ENCODE results near the gene SS18L1.

The SS18L1 gene

DNA sequence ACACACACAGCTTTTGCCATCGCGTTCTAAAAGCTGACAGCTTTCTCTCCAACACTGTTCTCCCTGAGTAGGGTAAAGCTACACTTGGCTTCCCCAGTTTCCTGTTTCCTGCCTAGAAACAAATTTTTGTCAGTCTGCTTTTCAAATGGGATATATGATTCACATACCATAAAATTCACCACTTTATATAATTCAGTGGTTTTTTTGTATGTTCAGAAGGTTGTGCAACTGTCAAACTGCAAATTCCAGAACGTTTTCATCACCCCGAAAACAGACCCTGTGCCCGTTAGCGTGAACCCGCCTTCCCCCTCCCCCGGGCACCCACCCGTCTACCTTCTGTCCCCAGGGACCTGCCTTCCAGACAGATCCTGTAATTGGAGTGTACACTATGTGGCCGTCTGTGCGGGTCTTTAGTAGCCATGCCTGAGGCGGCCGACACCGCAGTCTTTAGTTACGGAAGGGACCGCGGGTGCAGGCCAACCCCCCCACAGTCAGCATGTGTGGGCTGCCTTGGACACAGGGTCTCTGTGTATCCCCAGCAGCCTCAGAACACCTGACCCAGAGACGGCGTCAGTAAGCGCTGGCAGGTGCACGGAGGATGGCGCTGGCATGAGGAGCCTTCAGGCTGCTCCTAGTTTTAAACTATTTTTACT lies 59.9 kb downstream of the SS18L1 start:
- no peak overlapping the region for H2AFZ ChIP-seq (ENCODE audit: low read length)
- no peaks in the 10 kb centered on the region for H4K20me1 ChIP-seq (ENCODE audit: insufficient read depth, low read length, poor library complexity, severe bottlenecking)
- no peaks in the 10 kb centered on the region for H3K9me3 ChIP-seq (ENCODE audit: insufficient read depth, low read depth, low read length)
- peak overlapping the region; percentile 84 for H3K4me2 ChIP-seq (ENCODE audit: low read depth, low read length, poor library complexity, severe bottlenecking)
- no peaks in the 10 kb centered on the region for H3K9me2 ChIP-seq (replicated peaks; ENCODE audit: low read depth, low read length)
- TF ChIP-seq, protein P1, sequence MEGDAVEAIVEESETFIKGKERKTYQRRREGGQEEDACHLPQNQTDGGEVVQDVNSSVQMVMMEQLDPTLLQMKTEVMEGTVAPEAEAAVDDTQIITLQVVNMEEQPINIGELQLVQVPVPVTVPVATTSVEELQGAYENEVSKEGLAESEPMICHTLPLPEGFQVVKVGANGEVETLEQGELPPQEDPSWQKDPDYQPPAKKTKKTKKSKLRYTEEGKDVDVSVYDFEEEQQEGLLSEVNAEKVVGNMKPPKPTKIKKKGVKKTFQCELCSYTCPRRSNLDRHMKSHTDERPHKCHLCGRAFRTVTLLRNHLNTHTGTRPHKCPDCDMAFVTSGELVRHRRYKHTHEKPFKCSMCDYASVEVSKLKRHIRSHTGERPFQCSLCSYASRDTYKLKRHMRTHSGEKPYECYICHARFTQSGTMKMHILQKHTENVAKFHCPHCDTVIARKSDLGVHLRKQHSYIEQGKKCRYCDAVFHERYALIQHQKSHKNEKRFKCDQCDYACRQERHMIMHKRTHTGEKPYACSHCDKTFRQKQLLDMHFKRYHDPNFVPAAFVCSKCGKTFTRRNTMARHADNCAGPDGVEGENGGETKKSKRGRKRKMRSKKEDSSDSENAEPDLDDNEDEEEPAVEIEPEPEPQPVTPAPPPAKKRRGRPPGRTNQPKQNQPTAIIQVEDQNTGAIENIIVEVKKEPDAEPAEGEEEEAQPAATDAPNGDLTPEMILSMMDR (conservative IDR thresholded peaks at IDR 0.05; ENCODE audit: low read length): no peak
- TF ChIP-seq EZH2phosphoT487 (IDR thresholded peaks at IDR 0.05; ENCODE audit: borderline replicate concordance): no peak
- H3K27me3 ChIP-seq (ENCODE audit: insufficient read depth, low read length, poor library complexity, severe bottlenecking): no peaks in the 10 kb centered on the region
- H3F3A ChIP-seq (ENCODE audit: low read depth): peaks cover 20% of the 10 kb centered on the region
- H3K4me1 ChIP-seq (ENCODE audit: insufficient read depth, low read length, poor library complexity, severe bottlenecking): peaks cover 45% of the 10 kb centered on the region
- H3K79me2 ChIP-seq (ENCODE audit: insufficient read depth, low read length): peaks cover 19% of the 10 kb centered on the region; the same call in 1 of the 2 replicates
- peak overlapping the region; percentile 70 for H3K9ac ChIP-seq (ENCODE audit: low read depth, low read length, poor library complexity, severe bottlenecking)
- peaks cover 15% of the 10 kb centered on the region; the same call in 1 of the 2 replicates for H3K36me3 ChIP-seq (ENCODE audit: insufficient read depth, low read length)
- H3K4me3 ChIP-seq (ENCODE audit: low read length, poor library complexity, severe bottlenecking): peak overlapping the region; percentile 56

DNA sequence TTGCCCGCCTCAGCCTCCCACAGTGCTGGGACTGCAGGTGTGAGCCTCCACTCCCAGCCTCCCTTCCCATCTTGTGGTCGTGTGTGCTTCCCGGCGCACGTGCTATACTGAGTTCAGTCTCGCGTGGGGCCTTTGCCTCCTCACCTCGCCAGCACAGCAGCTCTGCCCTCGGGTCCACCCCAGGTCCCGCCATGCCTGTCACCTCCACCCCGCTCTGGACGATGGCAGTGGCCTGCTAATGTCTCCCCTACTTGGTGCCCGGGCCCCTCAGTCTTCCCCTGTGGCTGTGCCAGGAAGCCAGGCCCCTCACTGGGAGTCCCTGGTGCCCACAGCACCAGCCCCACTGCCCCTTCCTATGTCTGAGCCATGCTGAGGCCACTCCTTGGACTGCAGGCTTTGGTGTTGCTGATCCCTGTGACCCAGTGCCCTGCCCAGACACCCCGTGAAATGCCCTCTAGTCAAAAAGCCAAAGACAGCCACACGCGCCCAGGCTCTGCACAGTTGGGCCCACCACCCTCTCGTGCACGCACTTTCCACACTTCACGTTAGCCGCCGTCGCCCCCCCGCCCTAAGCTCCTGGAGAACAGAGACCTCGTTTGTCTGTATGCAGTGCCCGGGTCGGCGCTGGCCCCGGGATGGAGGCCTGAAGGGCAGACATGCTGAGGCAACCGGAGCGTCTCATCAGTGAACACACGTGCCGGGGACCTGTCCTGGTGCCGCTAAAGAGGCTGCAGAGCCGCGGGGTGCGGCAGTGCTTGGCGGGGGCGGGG lies 62.2 kb downstream of the SS18L1 start:
- peaks cover 20% of the 10 kb centered on the region for H3F3A ChIP-seq (ENCODE audit: low read depth)
- no peaks in the 10 kb centered on the region for H3K27me3 ChIP-seq (ENCODE audit: insufficient read depth, low read length, poor library complexity, severe bottlenecking)
- no peaks in the 10 kb centered on the region for H3K9me3 ChIP-seq (ENCODE audit: insufficient read depth, low read depth, low read length)
- no peak overlapping the region for H3K4me3 ChIP-seq (ENCODE audit: low read length, poor library complexity, severe bottlenecking)
- peaks cover 19% of the 10 kb centered on the region; the same call in 1 of the 2 replicates for H3K79me2 ChIP-seq (ENCODE audit: insufficient read depth, low read length)
- H3K9me2 ChIP-seq (replicated peaks; ENCODE audit: low read depth, low read length): no peaks in the 10 kb centered on the region
- H3K4me1 ChIP-seq (ENCODE audit: insufficient read depth, low read length, poor library complexity, severe bottlenecking): peaks cover 43% of the 10 kb centered on the region
- no peak overlapping the region for H3K4me2 ChIP-seq (ENCODE audit: low read depth, low read length, poor library complexity, severe bottlenecking)
- H4K20me1 ChIP-seq (ENCODE audit: insufficient read depth, low read length, poor library complexity, severe bottlenecking): no peaks in the 10 kb centered on the region
- no peak for TF ChIP-seq EZH2phosphoT487 (IDR thresholded peaks at IDR 0.05; ENCODE audit: borderline replicate concordance)
- TF ChIP-seq, protein P1 (conservative IDR thresholded peaks at IDR 0.05; ENCODE audit: low read length): no peak
- no peak overlapping the region for H2AFZ ChIP-seq (ENCODE audit: low read length)
- H3K36me3 ChIP-seq (ENCODE audit: insufficient read depth, low read length): no peaks in the 10 kb centered on the region
- H3K9ac ChIP-seq (ENCODE audit: low read depth, low read length, poor library complexity, severe bottlenecking): no peak overlapping the region

DNA sequence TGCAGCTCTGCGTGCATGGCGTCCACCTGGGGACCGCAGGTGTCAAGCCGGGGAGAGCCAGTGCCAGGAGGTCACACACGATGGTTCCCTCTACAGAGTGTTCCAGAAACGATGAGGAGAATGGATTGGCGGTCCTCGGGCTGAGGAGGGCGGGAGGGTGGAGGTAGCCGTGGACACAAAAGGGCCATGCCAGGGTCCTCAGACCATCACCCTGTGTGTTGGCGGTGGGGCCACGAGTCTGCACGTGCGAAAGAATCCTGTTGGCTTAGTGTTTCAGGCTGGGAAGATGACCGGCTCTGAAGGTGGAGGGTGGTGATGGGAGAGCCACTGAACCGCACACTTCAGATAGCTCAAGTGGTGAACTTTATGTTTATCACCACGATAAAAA lies 62.8 kb downstream of the SS18L1 start:
- H3K27me3 ChIP-seq (ENCODE audit: insufficient read depth, low read length, poor library complexity, severe bottlenecking): no peaks in the 10 kb centered on the region

More for the DNA sequence above, 62.8 kb downstream of the SS18L1 start:
- H3K9me3 ChIP-seq (ENCODE audit: insufficient read depth, low read depth, low read length): no peaks in the 10 kb centered on the region
- H3K36me3 ChIP-seq (ENCODE audit: insufficient read depth, low read length): no peaks in the 10 kb centered on the region
- no peak overlapping the region for H3K4me2 ChIP-seq (ENCODE audit: low read depth, low read length, poor library complexity, severe bottlenecking)
- TF ChIP-seq, protein P1 (conservative IDR thresholded peaks at IDR 0.05; ENCODE audit: low read length): no peak
- TF ChIP-seq EZH2phosphoT487 (IDR thresholded peaks at IDR 0.05; ENCODE audit: borderline replicate concordance): no peak
- H3K9ac ChIP-seq (ENCODE audit: low read depth, low read length, poor library complexity, severe bottlenecking): no peak overlapping the region
- H3K9me2 ChIP-seq (replicated peaks; ENCODE audit: low read depth, low read length): no peaks in the 10 kb centered on the region
- no peak overlapping the region for H2AFZ ChIP-seq (ENCODE audit: low read length)
- H3K4me3 ChIP-seq (ENCODE audit: low read length, poor library complexity, severe bottlenecking): no peak overlapping the region
- H3F3A ChIP-seq (ENCODE audit: low read depth): peaks cover 17% of the 10 kb centered on the region
- peaks cover 38% of the 10 kb centered on the region for H3K4me1 ChIP-seq (ENCODE audit: insufficient read depth, low read length, poor library complexity, severe bottlenecking)
- H4K20me1 ChIP-seq (ENCODE audit: insufficient read depth, low read length, poor library complexity, severe bottlenecking): no peaks in the 10 kb centered on the region
- H3K79me2 ChIP-seq (ENCODE audit: insufficient read depth, low read length): peaks cover 19% of the 10 kb centered on the region; the same call in 1 of the 2 replicates
